Retina (tissue), 1 donor: ENCODE results near the gene AFTPH.

Experiments
- DNase-seq: peaks from one replicate; pipeline ENCODE4 v3.0.0-alpha.2; 2016

The AFTPH gene

DNA sequence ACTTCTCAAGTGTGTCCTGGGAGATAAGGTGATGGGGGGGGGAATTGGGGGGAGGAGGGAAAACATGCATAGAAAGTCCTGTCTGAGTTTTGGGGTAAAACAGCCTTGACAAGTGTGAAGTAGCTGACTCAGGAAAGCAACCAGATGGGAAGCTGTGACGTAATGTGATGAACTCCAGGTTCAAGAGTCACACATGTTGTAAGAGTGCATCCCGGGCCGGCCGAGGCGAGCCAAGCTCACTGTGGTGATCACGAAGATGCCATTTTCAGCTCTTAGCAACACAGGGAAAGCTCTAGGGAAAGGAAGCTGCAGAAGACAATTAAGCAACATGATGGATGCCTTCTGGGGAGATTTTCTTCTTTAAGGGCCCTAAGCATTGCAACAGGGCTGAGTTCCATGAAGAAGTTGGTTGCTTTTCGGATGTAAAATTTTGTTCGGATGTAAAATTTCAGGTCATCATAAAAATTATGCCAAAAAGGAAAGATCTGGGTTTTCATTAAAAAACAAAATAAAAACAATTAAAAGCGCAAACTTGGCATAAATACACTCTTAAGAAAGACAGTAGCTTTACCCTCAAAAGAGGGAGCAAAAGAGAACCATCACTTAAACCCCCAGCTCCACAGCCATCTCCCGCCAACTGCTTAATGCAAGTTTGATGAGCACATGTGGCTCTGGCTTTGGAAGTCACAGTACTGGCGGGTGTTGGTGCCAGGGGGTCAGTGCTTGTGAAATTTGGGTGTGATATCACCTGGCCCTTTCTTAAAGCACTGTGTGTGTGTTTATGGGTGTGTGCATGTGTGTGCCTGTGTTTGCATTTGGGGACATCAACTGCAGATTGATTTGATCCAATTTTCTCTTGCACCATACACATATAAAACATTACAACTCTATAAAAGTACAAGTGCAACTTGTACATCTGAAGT lies 110.5 kb downstream of the AFTPH start:
- no peak for DNase-seq

DNA sequence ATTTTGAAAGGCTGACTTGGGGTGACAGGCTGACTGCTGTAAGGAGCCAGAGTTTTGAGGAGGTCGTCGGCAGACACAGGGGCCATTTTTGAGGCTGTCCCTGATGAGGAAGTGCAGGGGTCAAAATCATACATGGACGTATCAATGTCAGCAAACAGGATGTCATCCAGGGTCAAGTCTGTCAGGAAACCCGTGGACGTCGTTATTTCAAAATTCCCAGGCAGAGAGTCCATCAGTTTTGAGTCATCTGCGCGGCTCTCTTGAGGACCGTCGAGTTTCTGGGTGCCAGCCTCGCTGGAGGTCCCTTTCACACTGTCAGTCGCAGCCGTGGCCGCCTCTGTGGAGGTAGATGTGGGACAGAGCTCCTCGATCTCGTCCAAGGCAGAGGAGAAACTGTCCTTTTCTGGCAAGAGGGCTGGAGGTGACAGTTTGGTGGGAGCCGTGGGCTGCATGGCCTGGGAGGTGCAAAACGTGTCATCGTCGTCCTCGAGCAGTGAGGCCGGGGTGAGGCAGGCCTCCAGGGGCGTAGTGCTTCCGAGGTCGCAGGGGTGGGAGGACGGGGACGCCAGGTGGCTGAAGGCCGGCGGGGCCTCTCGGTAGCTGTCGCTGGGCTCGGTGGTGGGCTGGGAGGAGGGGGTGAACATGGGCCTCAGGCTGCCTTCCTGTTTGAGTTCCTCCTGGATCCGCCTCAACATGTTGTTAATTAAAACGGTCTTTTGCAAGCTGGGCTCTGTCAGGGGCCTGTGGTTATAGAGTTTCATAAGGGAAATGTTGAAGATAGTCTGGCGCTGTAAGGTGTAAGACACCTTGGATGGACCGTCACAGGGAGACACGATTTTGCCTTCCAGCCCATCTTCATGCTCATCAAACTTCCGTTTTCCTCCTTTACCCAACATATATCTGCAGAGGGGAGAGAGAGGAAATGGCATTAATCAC lies 112.1 kb downstream of the AFTPH start:
- DNase-seq = no peak

DNA sequence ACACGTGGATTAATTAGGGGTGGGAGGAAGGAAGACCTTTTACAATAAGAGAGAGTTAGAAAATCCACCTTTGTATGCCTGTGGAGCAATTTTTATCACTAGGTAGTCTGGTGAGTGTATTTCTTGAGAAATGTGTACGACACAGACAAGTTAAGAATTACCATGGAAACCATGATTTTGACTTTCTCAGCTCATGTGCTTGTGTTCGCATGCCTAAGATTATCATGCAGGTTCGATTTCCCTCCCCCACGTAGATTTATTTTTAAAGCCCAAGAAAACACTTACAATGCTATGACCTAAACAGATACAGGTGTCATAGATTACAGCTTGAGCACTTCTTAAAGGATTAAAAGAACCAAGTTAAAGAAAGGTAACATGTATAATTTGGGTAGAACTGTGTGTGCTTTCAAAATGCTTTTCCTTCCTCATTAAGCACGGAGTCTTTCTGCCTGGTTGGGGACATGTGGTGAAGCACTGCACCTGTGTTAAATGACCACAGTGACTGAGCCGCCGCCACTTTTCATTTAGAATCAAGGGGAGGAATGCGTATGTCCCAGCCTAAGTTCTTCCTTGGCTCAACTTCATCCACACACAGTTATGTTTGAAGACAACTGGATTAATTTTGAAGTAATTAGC lies 113.0 kb downstream of the AFTPH start:
- no peak for DNase-seq

DNA sequence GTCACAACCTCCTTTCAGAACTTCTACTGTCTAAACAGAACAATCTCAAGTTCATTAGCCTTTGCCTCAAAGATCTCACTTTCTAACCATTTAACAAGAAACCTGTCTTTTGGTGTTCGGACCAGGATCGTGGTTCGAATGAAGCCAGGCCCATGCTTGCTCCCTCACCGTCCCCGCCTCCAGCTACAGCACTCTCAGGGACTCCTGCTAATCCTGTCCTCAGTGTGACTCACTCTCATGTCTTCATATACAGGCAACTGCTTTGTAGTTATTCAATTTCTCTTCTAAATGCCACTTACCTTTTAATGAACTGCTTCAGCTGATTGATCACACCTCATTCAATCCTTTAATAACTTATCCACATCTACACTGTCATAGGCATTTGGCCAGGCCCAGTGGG lies 113.8 kb downstream of the AFTPH start:
- DNase-seq = no peak

DNA sequence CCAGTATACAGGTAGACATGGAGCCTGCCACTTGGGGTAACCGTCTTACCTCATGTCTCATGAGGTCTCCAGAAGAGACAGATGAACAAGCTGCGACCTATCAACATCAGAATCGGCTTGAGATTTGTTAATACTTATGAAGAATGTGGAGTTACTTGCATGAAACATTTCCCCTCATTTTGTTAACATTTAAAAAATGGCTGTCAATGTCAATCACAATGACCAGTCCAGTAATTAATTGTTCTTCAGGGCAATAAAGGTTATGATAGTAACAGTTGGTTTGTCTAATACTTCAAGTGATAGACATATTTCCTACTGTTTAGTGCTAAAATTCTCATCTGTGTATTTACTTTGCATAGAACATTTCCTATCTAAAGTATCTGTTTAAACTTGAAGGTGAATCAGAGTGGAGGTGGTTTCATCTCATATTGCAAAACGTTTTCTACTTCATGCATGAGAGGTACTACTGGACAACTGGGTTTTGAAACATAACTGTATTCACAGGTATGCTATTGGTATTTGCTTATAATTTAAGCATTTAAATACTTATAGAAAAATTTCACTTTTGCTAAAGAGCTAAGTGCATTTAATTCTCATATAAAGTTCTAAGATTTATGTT lies 114.5 kb downstream of the AFTPH start:
- no peak for DNase-seq

DNA sequence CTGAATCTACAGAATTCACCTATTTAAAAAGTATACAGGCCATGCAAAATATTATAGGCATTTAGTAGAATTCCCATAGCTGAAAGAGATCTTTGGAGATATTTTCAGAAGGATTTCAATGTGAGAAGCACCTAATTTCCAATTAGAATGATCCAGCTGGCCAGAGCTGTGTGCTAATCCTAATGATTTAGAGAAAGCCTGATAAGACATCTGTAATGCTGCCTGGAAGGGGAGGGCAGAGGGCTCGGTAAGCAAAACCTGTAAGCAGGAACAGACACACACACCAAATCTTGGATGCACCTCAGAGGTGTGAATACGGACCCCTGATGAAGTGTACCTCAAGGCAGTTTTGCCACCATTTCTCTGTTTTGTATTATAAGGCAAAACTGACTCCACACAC lies 115.6 kb downstream of the AFTPH start:
- DNase-seq = no peak

DNA sequence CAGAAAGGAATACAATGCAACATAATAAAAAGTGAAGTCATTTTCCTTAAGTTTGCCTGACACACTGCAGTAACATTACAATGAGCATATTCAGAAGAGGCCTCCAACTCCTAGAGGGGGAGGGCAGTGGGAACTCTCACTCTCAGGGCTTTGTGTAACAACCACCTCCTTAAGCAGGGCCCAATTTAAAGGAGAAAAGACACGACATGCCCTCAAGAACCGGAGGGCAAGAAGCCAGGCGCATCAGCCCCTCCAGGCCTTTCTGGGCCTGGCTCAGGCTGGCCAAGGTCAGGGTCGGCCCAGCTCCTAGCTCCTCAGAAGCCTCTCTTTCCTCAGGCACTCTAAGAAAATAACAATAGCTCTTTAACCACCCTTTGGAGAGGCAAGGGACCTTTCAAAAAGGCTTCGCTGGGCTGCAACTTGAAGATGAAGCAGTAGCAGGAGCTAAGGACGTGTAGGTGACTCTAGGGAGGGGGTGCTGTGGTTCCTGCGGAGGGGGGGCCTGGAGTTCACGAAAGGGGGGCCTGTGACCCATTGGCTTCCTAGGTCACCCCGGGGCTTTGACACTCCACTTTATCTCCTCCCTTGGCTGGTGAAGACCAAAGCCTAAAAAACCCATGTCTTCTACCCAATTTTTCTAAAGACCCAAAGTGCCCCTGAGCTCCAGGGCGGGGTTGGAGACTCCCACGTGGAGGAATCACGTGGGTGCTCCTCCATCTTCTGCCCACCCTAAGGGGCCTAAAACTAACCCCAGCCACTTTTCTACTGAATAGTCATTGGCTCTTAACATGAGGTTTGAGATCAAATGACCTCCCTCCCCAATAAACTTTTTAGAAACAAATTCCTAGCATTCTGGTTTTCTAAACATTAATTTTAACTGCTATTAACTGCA lies 116.3 kb downstream of the AFTPH start:
- DNase-seq = no peak

DNA sequence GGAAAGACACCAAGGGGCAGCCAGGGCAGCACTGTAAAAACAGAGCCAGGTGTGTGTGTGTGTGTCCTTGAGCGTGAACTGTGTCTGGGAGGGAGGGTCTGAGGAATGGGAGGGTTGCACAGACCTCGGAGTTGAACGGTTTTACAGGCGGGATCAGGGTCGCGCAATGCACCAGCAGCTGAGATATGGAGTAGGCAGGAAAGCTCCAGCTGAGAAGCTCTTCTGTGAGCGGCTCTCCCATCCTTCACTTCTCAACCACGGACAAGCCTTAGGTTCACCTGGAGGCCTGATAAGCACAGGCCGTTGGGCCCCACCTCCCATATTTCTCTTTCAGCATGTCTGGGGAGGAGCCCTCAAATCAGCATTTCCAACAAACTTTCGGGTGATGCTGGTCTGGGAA lies 117.5 kb downstream of the AFTPH start:
- DNase-seq = no peak
